GM18520 (cell line): Measurements from ENCODE around the gene EDIL3.

Experiments
- ATAC-seq: cut with Tn5 transposase; IDR thresholded peaks from one replicate; pipeline ENCODE4 v1.9.1; 2021; ENCODE audit not compliant: unreplicated experiment

Gene EDIL3

DNA sequence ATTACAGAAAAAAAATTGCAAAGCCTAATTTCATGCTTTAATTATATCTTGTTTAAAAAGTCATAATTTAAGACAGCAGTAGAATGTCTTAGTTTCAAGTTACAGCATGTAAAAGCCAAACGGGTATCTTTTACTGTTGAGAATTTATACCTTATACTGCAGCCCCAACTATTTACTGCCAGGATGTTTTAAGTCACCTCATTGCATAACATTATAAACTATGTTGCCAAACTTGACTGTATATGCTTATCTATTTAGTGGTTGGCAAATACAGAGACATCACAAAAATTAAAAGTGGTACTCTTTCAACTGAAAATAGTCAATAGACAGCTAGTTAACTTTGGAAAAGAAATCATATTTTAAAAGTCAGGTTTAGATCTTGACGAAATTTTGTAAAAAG lies 119.5 kb downstream of the EDIL3 start:
- no peak for ATAC-seq

GRCh38 chr5:84260939-84261338 lies 123.7 kb downstream of the EDIL3 start:
- no peak for ATAC-seq

GRCh38 chr5:84260140-84260539 lies 124.5 kb downstream of the EDIL3 start:
- peak; percentile 29 for ATAC-seq

DNA sequence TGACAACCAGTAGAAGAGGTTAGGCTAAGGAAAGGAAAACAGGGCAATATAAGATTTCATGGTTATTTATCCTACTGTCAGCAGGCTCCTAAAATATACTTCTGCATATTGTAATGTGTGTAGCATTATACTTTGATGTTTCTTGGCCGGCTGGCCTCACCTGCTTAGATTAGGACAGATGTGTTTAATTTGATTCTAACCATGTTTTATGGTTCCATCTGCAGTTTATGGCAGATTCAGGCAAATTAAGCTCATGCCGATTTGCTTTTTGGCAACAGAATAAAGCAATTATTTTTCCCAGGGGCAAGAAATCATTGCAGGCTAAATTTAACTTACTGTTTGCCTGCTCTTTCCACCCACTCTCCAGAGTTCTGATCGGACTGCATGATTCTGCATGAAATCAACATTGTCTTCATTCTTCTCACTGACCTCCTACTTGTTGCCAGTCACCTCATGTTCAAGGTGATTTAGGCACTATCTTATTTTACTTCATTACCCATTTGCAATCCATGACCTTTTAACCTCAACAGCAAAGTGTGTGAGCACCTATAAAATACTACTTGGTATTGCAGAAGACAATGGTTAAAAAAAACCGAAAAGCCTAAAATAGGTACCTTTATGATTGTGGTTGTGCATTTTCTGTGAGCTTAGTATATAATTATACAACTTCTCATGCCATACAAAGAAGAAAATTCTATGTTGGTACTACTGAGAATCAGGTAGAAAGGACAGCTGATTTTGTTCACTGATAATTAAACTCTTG lies 125.2 kb downstream of the EDIL3 start:
- no peak for ATAC-seq

DNA sequence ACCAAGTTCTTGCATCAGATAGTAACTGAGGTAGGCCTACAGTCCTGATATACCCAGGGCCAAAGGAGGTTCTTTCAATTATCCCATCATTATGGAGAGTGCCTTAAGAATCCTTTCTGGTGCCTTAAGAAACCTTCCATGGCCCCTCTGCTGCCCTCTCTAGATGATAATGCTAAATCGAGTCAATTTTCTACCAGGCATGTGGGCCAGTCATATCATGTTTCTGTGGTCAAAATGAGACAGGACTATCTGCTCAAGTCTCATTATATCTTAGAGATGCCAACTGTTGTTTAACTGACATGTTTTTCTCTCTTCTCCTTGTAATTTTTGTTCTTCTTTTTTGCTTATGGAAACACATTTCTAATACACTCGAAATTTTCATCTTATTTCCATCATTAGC lies 127.6 kb downstream of the EDIL3 start:
- ATAC-seq: no peak

- no peak for ATAC-seq
Observed at GRCh38 chr5:84255315-84255714, 129.4 kb downstream of the EDIL3 start.

GRCh38 chr5:84253946-84254345 lies 130.7 kb downstream of the EDIL3 start:
- ATAC-seq: no peak

DNA sequence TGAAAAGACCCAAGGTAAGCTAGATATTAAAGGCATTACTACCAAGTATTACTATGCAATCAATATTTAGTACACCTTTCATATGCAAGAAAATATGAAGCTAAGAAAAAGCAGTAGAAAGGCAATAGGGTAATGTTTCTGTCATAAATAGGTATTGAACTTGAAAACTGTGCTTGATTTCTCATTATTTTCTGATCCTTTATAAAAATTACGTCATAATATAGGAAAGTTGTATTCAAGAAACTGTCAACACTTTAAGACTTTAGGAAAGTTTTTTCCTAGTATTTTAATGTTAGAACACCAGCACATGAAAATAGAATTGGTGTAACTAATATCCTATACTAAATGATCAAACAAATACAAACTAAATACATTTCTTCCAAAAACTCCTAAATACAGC lies 133.2 kb downstream of the EDIL3 start:
- no peak for ATAC-seq

DNA sequence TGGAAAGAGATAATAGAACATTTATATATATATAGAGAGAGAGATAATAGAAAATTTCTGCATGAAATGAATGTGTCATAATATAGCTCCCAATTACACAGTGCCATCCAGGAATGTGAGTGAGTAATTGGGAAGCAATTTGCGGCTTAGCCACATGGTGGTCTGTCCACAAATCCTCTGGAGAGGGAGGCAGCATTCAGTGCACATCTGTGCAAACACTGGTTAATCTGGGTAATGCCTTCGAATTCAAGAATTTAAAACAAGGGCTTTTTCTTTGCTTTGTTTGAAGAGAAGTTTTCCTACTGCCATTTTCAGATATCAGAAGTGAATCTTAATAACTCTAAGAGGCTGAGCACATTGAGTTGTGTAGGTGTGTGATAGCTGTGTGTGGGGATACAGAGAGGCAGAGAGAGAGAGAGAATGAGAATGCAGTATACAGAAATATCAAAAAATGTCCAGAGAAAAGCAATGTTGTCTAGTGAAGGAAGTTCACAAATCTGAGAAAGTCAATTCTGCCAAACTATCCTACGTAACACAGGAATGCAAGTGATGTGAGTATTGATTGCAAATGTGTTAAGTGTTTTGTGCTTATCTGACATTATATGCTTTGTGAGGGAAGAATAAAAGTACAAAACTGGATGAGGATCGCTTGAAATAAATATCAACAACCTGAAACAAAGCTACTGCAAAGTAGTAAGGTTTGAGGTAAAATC lies 134.6 kb downstream of the EDIL3 start:
- no peak for ATAC-seq

GRCh38 chr5:84248013-84248412 lies 136.7 kb downstream of the EDIL3 start:
- no peak for ATAC-seq

- ATAC-seq: no peak
Observed at GRCh38 chr5:84242286-84242685, 142.4 kb downstream of the EDIL3 start.

DNA sequence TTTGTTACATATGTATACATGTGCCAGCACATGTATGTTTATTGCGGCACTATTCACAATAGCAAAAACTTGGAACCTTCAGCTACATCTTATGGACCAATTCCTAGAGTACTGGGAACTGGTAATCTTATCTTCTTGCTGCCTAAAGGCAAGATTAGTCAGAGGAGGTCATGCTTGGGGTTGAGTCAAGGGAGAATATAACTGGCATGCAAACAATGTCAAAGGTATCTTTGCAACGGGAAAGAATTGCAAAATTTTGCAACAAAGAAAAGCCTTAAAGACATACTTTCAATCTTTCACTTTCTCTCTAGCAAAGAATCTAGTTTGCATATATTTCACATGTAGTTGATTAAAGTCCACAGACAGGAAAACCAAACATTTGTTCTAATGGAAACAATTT lies 145.2 kb downstream of the EDIL3 start:
- no peak for ATAC-seq

DNA sequence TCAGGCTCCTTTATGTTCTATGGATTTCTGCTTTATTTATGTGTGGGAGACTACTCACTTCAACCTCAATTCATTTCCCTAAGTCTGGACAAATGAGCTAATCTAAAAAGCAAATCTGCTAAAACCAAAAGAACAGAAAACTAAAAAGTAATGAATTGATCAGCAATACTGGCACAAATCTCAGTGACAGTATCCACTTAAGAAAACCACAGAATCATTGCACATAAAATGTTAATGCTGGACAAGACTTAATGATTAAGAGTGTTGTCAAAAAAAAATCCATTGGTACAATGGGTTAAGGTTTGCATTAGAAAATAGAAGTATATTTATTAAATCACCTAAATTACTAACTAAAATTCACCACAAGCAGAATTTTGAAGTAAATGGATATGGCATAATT lies 147.6 kb downstream of the EDIL3 start:
- ATAC-seq: no peak

DNA sequence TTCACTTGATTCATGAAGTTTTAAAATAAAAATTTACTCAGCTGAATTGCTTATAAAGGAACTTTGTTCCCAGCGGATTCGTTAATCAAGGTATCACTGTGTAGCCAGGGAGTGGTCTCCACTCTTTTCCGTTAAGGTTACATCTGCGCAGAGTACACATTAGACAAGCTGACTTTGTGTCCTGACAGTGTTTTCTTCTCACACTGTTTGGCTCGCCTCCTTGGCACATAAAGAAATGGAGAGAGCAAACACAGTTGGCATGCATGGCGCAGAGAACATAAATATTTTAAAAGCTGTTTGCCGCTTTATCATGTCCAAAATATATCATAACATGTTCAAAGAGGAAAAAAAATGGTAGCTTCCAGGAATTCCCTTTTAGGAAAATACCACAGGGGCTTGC lies 153.2 kb downstream of the EDIL3 start:
- no peak for ATAC-seq

GRCh38 chr5:84229045-84229444 lies 155.6 kb downstream of the EDIL3 start:
- no peak for ATAC-seq

DNA sequence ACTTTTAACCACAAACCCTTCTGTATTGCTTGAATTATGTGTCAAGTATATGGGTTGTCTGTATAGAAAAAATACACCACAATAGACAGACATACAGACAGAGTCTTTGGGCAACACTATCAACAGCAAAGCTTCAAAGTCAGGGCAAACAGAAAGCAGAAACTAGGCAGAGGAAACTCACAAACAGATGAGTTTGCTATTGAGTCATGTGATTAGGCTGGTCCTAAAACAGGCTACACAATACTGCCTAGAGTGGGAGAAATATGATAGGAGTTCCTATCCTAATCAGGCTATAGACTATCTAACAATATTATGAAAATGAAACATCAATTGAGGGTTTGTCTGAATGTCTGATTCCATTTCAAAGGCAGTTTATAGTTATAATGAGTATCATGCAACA lies 156.4 kb downstream of the EDIL3 start:
- no peak for ATAC-seq

- ATAC-seq: no peak
Observed at GRCh38 chr5:84227236-84227635, 157.4 kb downstream of the EDIL3 start.

DNA sequence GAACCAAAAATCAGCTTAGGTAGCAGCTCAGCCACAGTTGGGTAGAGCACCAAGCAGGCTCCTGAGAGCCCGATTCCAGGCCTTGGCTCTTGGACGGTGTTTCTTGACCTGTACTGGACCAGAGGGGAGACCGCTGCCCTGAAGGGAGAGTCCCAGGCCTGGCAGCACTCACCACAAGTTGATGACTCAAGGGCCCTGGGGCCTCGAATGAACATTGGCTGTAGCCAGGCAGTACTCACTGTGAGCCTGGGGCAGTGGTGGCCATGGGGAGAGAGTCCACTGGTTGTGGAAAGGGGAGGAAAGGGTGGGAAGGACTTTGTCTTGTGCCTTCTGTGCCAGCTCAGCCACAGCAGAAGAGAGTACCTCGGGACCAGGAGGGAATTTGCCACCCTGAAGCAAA lies 166.1 kb downstream of the EDIL3 start:
- ATAC-seq: no peak

DNA sequence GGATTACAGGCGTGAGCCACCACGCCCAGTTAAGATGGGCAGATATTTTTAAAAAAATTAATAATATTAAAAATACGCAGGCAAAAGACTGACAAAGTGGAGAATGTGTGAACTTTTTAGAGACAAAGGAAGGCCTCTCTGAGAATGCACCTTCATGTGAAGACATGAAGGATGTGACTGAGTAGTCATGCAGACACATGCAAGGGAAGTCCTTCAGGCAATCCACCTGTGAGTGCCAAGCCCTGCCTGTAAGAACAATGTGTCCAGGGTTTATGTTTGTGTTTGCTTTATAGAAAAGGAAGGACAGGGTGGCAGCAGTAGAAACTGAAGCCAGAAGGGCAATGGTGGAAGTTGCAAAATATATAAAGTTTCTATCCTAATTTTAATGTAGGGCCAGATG lies 169.2 kb downstream of the EDIL3 start:
- no peak for ATAC-seq

- ATAC-seq: no peak
Observed at GRCh38 chr5:84213861-84214260, 170.8 kb downstream of the EDIL3 start.

DNA sequence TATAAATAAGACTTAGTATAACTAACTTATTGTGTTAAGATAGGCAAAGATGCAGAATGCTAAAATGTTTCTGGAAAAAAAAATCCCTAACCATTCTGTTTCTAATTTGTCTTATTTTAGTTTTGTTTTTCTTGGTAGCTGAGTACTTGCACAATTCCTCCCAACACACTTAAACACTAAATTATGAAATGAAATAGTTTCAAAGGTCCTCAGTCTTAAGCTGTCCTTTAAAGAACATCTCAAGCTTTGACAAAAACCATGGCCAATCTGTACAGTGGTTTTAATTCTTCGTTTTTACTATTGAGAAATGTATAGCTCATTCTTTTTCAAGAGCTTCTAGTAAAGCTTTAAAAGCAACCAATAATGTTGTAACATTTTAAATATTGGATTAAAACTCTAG lies 171.5 kb downstream of the EDIL3 start:
- ATAC-seq: no peak

DNA sequence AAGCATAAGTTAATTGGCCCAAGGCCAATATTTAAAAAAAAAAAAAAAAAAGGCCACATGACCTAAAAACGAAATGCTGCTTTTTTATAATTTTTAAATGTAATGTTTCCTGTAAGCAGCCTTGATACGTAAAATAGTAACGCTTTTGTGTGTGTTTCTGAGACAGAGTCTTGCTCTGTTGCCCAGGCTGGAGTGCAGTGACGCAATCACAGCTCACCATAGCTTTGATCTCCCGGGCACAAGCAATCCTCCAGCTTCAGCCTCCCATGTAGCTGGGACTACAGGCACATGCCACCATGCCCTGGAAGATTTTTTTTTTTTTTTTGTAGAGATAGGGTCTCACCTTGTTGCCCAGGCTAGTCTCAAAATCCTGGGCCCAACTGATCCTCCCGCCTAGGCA lies 179.9 kb downstream of the EDIL3 start:
- ATAC-seq: no peak

- no peak for ATAC-seq
Observed at GRCh38 chr5:84202136-84202535, 182.5 kb downstream of the EDIL3 start.
